Astrocyte (in vitro differentiated cells and primary cell): Measurements from ENCODE around the gene CDKL4.

ENCODE experiments used
- EZH2 ChIP-seq: IDR thresholded peaks from 2 replicates; pipeline ENCODE4 v1.6.1; 2012; ENCODE audit warnings: mild to moderate bottlenecking, low read length, inconsistent platforms; ENCODE audit not compliant: insufficient read depth
- TF ChIP-seq, protein P1 (sequence below): IDR thresholded peaks from 2 replicates; pipeline ENCODE4 v1.5.1; 2011; ENCODE audit warnings: low read depth, mild to moderate bottlenecking, inconsistent platforms, low read length, moderate library complexity; ENCODE audit not compliant: insufficient read depth

DNA sequence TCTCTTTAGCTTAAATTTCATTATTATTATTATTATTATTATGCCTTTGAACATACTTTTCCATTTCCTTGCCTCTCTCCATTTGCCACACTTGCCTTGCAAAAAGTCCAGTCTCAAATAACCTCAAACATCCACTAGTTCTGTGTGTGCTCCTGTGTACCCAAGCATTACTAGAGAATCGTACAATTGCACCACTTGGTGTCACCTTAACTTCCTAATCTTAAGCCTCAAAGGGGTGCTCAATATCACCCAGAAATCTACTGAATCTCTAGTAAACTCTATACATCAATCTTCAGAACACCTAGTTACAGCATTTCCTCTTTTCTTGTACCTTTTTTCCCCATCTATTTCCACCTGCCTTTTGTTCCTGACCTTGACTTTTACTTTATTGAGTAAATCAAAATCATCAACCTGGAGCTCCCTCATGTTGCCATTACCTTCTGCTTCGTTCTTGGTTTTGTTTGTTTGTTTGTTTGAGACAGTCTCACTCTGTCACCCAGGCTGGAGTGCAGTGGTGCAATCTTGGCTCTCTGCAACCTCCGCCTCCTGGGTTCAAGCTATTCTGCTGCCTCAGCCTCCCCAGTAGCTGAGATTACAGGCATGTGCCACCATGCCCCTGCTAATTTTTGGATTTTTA is 110.4 kb downstream of the CDKL4 start:
- TF ChIP-seq, protein P1, sequence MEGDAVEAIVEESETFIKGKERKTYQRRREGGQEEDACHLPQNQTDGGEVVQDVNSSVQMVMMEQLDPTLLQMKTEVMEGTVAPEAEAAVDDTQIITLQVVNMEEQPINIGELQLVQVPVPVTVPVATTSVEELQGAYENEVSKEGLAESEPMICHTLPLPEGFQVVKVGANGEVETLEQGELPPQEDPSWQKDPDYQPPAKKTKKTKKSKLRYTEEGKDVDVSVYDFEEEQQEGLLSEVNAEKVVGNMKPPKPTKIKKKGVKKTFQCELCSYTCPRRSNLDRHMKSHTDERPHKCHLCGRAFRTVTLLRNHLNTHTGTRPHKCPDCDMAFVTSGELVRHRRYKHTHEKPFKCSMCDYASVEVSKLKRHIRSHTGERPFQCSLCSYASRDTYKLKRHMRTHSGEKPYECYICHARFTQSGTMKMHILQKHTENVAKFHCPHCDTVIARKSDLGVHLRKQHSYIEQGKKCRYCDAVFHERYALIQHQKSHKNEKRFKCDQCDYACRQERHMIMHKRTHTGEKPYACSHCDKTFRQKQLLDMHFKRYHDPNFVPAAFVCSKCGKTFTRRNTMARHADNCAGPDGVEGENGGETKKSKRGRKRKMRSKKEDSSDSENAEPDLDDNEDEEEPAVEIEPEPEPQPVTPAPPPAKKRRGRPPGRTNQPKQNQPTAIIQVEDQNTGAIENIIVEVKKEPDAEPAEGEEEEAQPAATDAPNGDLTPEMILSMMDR: no peak
- TF ChIP-seq EZH2: no peak
